DOHH2 (cell line): ENCODE measurements around the gene CSGALNACT2.

ENCODE experiments used
- H3F3A ChIP-seq: fragments of 200-600 bp; sonication (generic), shearing (Covaris generic); 2 replicates; pipeline ENCODE4 v1.6.0; 2016; ENCODE audit warnings: antibody characterized with exemption, mild to moderate bottlenecking; ENCODE audit not compliant: control insufficient read depth, insufficient read depth
- H3K27ac ChIP-seq: fragments of 200-600 bp; sonication (generic); 2 replicates; pipeline ENCODE4 v1.5.1; 2014; ENCODE audit warnings: low read depth, mild to moderate bottlenecking, low read length, moderate library complexity
- H3K27me3 ChIP-seq: fragments of 200-600 bp; sonication (generic); 2 replicates; pipeline ENCODE4 v1.6.1; 2014; ENCODE audit warnings: mild to moderate bottlenecking, low read length, mixed read lengths; ENCODE audit not compliant: control insufficient read depth
- H3K36me3 ChIP-seq: fragments of 200-600 bp; sonication (generic); 2 replicates; pipeline ENCODE4 v1.6.1; 2014; ENCODE audit warnings: mild to moderate bottlenecking, low read length, moderate library complexity, mixed read lengths; ENCODE audit not compliant: control insufficient read depth
- H3K4me1 ChIP-seq: fragments of 200-600 bp; sonication (generic); 2 replicates; pipeline ENCODE4 v1.6.1; 2014; ENCODE audit warnings: mild to moderate bottlenecking, low read length, mixed read lengths; ENCODE audit not compliant: control insufficient read depth
- H3K4me2 ChIP-seq: fragments of 200-600 bp; sonication (generic); 2 replicates; pipeline ENCODE4 v1.6.0; 2014; ENCODE audit warnings: mild to moderate bottlenecking, low read length, moderate library complexity
- H3K4me3 ChIP-seq: fragments of 200-600 bp; sonication (generic); 2 replicates; pipeline ENCODE4 v1.5.1; 2014; ENCODE audit warnings: mild to moderate bottlenecking, low read length, mixed read lengths
- H3K79me2 ChIP-seq: fragments of 200-600 bp; sonication (generic); 2 replicates; pipeline ENCODE4 v1.6.1; 2014; ENCODE audit warnings: mild to moderate bottlenecking, low read length, mixed read lengths; ENCODE audit not compliant: control insufficient read depth
- H3K9me2 ChIP-seq: fragments of 200-600 bp; sonication (generic); replicated peaks from 2 replicates; pipeline ENCODE4 v1.6.1; 2014; ENCODE audit warnings: mild to moderate bottlenecking, low read length, mixed read lengths; ENCODE audit not compliant: control insufficient read depth
- H3K9me3 ChIP-seq: fragments of 200-600 bp; sonication (generic); 2 replicates; pipeline ENCODE4 v1.6.1; 2014; ENCODE audit warnings: antibody characterized with exemption, low read length, mixed read lengths; ENCODE audit not compliant: control insufficient read depth, insufficient read depth
- H4K20me1 ChIP-seq: fragments of 200-600 bp; sonication (generic); 2 replicates; pipeline ENCODE4 v1.6.0; 2014; ENCODE audit warnings: low read depth, mild to moderate bottlenecking, antibody characterized with exemption, low read length, moderate library complexity; ENCODE audit not compliant: control insufficient read depth, insufficient read depth
- EZH2phosphoT487 ChIP-seq: fragments of 200-600 bp; sonication (generic); IDR thresholded peaks from 2 replicates; pipeline ENCODE4 v1.6.1; 2017; ENCODE audit warnings: borderline replicate concordance, mild to moderate bottlenecking, antibody characterized with exemption, low read length, moderate library complexity, mixed read lengths
- TF ChIP-seq, protein P1 (sequence below): fragments of 200-600 bp; sonication (generic); IDR thresholded peaks from one replicate; pipeline ENCODE4 v1.5.1; 2014; ENCODE audit warnings: antibody characterized with exemption, mild to moderate bottlenecking, low read depth, low read length; ENCODE audit not compliant: poor library complexity, severe bottlenecking

Gene CSGALNACT2

DNA sequence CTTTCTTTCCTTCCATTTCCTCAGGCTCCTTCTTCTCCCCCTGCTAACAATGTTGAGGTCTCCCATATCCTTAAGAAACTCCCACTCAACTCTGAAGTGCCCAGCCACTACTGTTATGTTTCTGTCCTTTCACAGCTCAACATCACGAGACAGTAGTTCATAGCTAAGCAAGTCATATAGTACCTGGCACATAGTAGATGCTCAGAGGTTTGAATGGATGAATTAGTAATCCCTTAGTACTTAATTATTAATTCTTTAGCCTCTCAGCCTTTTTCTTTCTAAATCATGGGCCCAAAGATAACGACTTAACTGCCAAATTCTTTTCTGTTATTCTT lies 22.6 kb downstream of the CSGALNACT2 start:
- H3F3A ChIP-seq = no peaks in the 10 kb centered on the region
- no peak overlapping the region for H3K4me3 ChIP-seq
- H3K79me2 ChIP-seq = peaks cover 7% of the 10 kb centered on the region
- no peaks in the 10 kb centered on the region for H4K20me1 ChIP-seq
- H3K36me3 ChIP-seq = peaks cover 12% of the 10 kb centered on the region
- H3K4me1 ChIP-seq = no peaks in the 10 kb centered on the region
- no peak for TF ChIP-seq EZH2phosphoT487
- TF ChIP-seq, protein P1, sequence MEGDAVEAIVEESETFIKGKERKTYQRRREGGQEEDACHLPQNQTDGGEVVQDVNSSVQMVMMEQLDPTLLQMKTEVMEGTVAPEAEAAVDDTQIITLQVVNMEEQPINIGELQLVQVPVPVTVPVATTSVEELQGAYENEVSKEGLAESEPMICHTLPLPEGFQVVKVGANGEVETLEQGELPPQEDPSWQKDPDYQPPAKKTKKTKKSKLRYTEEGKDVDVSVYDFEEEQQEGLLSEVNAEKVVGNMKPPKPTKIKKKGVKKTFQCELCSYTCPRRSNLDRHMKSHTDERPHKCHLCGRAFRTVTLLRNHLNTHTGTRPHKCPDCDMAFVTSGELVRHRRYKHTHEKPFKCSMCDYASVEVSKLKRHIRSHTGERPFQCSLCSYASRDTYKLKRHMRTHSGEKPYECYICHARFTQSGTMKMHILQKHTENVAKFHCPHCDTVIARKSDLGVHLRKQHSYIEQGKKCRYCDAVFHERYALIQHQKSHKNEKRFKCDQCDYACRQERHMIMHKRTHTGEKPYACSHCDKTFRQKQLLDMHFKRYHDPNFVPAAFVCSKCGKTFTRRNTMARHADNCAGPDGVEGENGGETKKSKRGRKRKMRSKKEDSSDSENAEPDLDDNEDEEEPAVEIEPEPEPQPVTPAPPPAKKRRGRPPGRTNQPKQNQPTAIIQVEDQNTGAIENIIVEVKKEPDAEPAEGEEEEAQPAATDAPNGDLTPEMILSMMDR = no peak
- no peak overlapping the region for H3K4me2 ChIP-seq
- no peaks in the 10 kb centered on the region for H3K27me3 ChIP-seq
- no peaks in the 10 kb centered on the region for H3K9me2 ChIP-seq
- H3K27ac ChIP-seq = no peak overlapping the region
- H3K9me3 ChIP-seq = no peaks in the 10 kb centered on the region

DNA sequence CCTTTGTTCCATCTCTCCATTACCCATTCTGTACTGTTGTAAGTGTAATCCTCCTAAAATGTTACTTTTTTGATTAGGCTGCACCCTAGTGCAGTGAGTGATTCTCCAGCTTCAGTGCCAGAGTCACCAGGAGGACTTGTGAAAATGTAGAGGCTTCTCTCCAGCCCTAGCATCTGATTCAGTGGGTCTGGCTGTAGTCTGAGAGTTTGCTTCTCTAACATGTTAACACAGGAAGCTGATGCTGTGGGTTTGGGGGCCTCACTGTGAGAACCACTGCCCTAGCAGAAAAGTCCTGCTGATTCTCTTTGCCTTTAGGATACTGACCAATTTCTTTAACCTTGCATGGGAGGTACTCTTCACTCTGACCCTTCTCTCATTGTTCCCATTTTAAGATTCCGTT lies 24.4 kb downstream of the CSGALNACT2 start:
- no peaks in the 10 kb centered on the region for H3F3A ChIP-seq
- H3K79me2 ChIP-seq = no peaks in the 10 kb centered on the region
- H4K20me1 ChIP-seq = no peaks in the 10 kb centered on the region
- no peaks in the 10 kb centered on the region for H3K9me3 ChIP-seq
- no peak overlapping the region for H3K4me2 ChIP-seq
- TF ChIP-seq, protein P1 = no peak
- no peak for TF ChIP-seq EZH2phosphoT487
- H3K4me1 ChIP-seq = no peaks in the 10 kb centered on the region
- no peaks in the 10 kb centered on the region for H3K27me3 ChIP-seq
- peaks cover 12% of the 10 kb centered on the region for H3K36me3 ChIP-seq
- H3K9me2 ChIP-seq = no peaks in the 10 kb centered on the region
- H3K27ac ChIP-seq = no peak overlapping the region
- H3K4me3 ChIP-seq = no peak overlapping the region

DNA sequence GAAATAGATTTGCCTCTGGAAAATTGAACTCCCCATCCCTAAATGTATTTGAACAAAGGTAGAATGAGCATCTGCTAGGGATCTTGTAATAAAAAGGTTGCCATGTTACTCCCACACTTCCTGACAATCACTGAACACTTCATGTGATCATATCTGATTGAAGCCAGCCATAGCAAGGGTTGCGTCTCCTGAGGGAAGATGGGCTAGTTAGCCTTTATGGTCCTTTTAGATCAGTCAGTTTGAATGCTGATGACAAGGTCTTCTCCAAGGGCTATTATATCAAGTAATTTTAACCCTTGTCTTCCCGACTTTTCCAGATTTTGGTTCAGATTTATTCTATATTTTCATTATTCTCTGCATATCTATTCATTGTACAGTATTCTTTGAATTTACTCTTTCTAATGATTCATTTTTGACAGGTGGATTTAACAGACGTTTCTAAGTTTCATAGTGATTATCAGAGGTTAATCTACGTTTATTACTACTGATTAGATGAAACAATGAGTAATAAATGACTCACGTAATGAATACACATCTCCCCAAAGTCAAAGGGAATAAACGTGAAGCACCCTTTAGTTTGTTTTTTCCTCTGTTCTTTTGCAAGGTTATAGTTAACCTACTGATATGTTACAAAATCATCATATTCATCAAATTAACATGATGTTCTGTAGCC lies 28.1 kb downstream of the CSGALNACT2 start:
- no peaks in the 10 kb centered on the region for H3K79me2 ChIP-seq
- H3F3A ChIP-seq = no peaks in the 10 kb centered on the region
- peaks cover 9% of the 10 kb centered on the region for H3K36me3 ChIP-seq
- no peaks in the 10 kb centered on the region for H4K20me1 ChIP-seq
- no peaks in the 10 kb centered on the region for H3K4me1 ChIP-seq
- TF ChIP-seq EZH2phosphoT487 = no peak
- TF ChIP-seq, protein P1 = no peak
- H3K4me2 ChIP-seq = no peak overlapping the region
- H3K9me3 ChIP-seq = no peaks in the 10 kb centered on the region
- no peak overlapping the region for H3K4me3 ChIP-seq
- no peaks in the 10 kb centered on the region for H3K9me2 ChIP-seq
- no peaks in the 10 kb centered on the region for H3K27me3 ChIP-seq
- H3K27ac ChIP-seq = no peak overlapping the region
